ENCODE measurements around the gene SYTL1. TPM values are rescaled to one million over a fixed set of nuclear protein-coding genes. Genes with fewer than 3 reads are reported as not detected.

Gene SYTL1
- total RNA-seq, 4 donors from 2014 or later: 0.81 to 4.8 (median 2.7) TPM

DNA sequence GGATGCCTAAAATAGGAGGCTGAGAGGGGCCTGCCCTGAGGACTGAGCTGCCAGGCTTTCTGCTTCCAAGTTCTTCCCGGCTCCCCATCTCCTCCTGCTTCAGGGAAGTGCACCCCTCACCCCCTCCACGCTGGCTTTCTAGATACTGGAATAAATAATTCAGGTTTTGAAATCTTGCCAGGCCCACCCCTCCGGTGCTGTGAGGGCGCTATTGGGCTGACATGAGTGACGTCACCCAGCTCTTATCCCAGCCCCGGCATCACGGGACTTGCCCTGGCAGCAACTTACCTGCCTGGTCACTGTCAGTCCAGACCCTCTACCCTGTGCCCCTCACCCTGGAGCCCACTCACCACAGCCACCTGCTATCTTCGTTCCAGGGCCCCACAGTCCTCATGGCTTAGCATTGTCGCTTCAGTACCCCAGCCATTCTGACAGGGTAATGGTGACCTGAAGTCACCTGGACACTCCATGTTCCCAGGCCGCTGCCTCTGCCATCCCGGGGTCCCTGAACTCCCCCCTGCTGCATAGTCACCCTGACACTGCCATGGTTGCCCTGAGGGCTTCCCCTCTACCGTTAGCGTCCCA lies 49.8 kb downstream of the SYTL1 start:
- Histone ChIP-seq H3K36me3 (no peaks in the 10 kb centered on the region), H3K4me1 (peaks cover 0 to 44% (median 15%) of the 10 kb centered on the region in 3 donors), H3K27me3 (no peaks in the 10 kb centered on the region), H3K9me3 (no peaks in the 10 kb centered on the region), H3K27ac (peak overlapping the region in 3 of 4 donors; percentile 44 to 81 (median 63)), H3K4me3 (peak overlapping the region in 1 of 2 donors; percentile 56)
- TF ChIP-seq EP300 (IDR thresholded peaks at IDR 0.05) (no peak), POLR2AphosphoS5 (IDR thresholded peaks at IDR 0.05) (peak; percentile 44)
- TF ChIP-seq, protein P1, sequence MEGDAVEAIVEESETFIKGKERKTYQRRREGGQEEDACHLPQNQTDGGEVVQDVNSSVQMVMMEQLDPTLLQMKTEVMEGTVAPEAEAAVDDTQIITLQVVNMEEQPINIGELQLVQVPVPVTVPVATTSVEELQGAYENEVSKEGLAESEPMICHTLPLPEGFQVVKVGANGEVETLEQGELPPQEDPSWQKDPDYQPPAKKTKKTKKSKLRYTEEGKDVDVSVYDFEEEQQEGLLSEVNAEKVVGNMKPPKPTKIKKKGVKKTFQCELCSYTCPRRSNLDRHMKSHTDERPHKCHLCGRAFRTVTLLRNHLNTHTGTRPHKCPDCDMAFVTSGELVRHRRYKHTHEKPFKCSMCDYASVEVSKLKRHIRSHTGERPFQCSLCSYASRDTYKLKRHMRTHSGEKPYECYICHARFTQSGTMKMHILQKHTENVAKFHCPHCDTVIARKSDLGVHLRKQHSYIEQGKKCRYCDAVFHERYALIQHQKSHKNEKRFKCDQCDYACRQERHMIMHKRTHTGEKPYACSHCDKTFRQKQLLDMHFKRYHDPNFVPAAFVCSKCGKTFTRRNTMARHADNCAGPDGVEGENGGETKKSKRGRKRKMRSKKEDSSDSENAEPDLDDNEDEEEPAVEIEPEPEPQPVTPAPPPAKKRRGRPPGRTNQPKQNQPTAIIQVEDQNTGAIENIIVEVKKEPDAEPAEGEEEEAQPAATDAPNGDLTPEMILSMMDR (IDR thresholded peaks at IDR 0.05): peak in 1 of 4 experiments; percentile 9
- no peak for ATAC-seq
- WGBS, 2 donors (ENCODE audit: low coverage in 1 of 2): 7% methylated on average over 9 of the region's 13 CpGs; no CpG with 5 or more reads in 1 of the 2 donors

- peak; percentile 92 for ATAC-seq
- WGBS, 2 donors (ENCODE audit: low coverage in 1 of 2): 5% methylated on average over 9 of the region's 69 CpGs; no CpG with 5 or more reads in 1 of the 2 donors
- Histone ChIP-seq H3K36me3 (no peaks in the 10 kb centered on the region), H3K4me3 (peak within 1 kb of the TSS; percentile 8 to 56), H3K27me3 (no peaks in the 10 kb centered on the region), H3K4me1 (peaks cover 0 to 50% (median 15%) of the 10 kb centered on the region in 3 donors), H3K9me3 (no peaks in the 10 kb centered on the region), H3K27ac (peak within 1 kb of the TSS in 3 of 4 donors; percentile 56 to 81 (median 63))
- TF ChIP-seq POLR2AphosphoS5 (IDR thresholded peaks at IDR 0.05) (peak; percentile 35), POLR2A (IDR thresholded peaks at IDR 0.05) (no peak), EP300 (IDR thresholded peaks at IDR 0.05) (no peak)
- TF ChIP-seq, protein P1 (IDR thresholded peaks at IDR 0.05): peak; percentile 15 to 80 (median 60)
Measured at GRCh38 chr1:27392096-27392777, 50.4 kb downstream of the SYTL1 start, which contains the start of gene GPR3. Gene GPR3, plus strand, starts transcription at chr1:27392622. Its CDS starts 1,177 bp downstream, at chr1:27393799.

- no peaks in the 10 kb centered on the region for H3K27me3 ChIP-seq
- TF ChIP-seq, protein P1 (IDR thresholded peaks at IDR 0.05): peak in 1 of 4 experiments; percentile 10
- TF ChIP-seq POLR2A (IDR thresholded peaks at IDR 0.05) (no peak), EP300 (IDR thresholded peaks at IDR 0.05) (no peak)
- H3K9me3 ChIP-seq: no peaks in the 10 kb centered on the region
- WGBS, 2 donors (ENCODE audit: low coverage in 1 of 2): 52 to 60% methylated on average over 12 to 14 of the region's 30 CpGs
- no peak for ATAC-seq
- peaks cover 0 to 55% (median 15%) of the 10 kb centered on the region in 3 donors for H3K4me1 ChIP-seq
- no peaks in the 10 kb centered on the region for H3K36me3 ChIP-seq
- H3K27ac ChIP-seq: peak overlapping the region in 3 of 4 donors; percentile 56 to 81 (median 63)
- peak overlapping the region; percentile 8 to 56 for H3K4me3 ChIP-seq
Measured at GRCh38 chr1:27392778-27393635, 51.2 kb downstream of the SYTL1 start.

DNA sequence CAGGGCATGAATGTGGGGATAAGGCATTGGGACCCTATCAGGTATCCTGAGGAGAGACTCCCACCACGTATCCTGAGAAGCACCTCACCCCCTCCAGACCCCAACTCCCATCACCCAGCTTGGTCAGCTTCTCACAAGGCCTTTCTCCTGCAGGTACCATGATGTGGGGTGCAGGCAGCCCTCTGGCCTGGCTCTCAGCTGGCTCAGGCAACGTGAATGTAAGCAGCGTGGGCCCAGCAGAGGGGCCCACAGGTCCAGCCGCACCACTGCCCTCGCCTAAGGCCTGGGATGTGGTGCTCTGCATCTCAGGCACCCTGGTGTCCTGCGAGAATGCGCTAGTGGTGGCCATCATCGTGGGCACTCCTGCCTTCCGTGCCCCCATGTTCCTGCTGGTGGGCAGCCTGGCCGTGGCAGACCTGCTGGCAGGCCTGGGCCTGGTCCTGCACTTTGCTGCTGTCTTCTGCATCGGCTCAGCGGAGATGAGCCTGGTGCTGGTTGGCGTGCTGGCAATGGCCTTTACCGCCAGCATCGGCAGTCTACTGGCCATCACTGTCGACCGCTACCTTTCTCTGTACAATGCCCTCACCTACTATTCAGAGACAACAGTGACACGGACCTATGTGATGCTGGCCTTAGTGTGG lies 51.9 kb downstream of the SYTL1 start:
- WGBS, 2 donors (ENCODE audit: low coverage in 1 of 2): 90% methylated on average over 5 of the region's 18 CpGs; no CpG with 5 or more reads in 1 of the 2 donors
- Histone ChIP-seq H3K36me3 (no peaks in the 10 kb centered on the region), H3K27ac (peak overlapping the region in 1 of 4 donors; percentile 81), H3K4me1 (peaks cover 0 to 54% (median 15%) of the 10 kb centered on the region in 3 donors), H3K27me3 (no peaks in the 10 kb centered on the region), H3K9me3 (no peaks in the 10 kb centered on the region), H3K4me3 (no peak overlapping the region)
- TF ChIP-seq POLR2AphosphoS5 (IDR thresholded peaks at IDR 0.05): no peak
- TF ChIP-seq, protein P1 (IDR thresholded peaks at IDR 0.05): no peak
- no peak for TF ChIP-seq EP300 (IDR thresholded peaks at IDR 0.05)
- no peak for TF ChIP-seq POLR2A (IDR thresholded peaks at IDR 0.05)
- ATAC-seq: no peak
